Psoas muscle (tissue), 8 donors: ENCODE measurements around the gene GHR. TPM values are rescaled to one million over a fixed set of nuclear protein-coding genes. Genes with fewer than 3 reads are reported as not detected.

ENCODE experiments used
- ATAC-seq, 4 donors: fragments of 200-7000 bp; cut with Tn5 transposase; one replicate each; pipeline ENCODE4 v1.9.1; 2020; ENCODE audit warnings: moderate library complexity in 3 of 4, mild to moderate bottlenecking in 2 of 4
- DNase-seq, 2 donors: peaks; one replicate each; pipeline ENCODE4 v3.0.0-alpha.2; 2020
- H3K27ac ChIP-seq: fragments of 200-600 bp; one replicate; pipeline ENCODE4 v1.8.0; 2022
- H3K27me3 ChIP-seq, 3 donors: fragments of 200-600 bp in 1 of 3; one replicate each; pipeline versions ENCODE4 v1.6.1 to v1.8.0; 2013 to 2022; ENCODE audit warnings: low read length in 2 of 3, mild to moderate bottlenecking in 2 of 3, moderate library complexity in 1 of 3; ENCODE audit not compliant: insufficient read depth in 3 of 3
- H3K36me3 ChIP-seq, 2 donors: fragments of 200-600 bp in 1 of 2; one replicate each; pipeline versions ENCODE4 v1.6.1 to v1.8.0; 2013 to 2022; ENCODE audit warnings: low read depth in 1 of 2, mild to moderate bottlenecking in 1 of 2, moderate library complexity in 1 of 2; ENCODE audit not compliant: insufficient read depth in 1 of 2
- H3K4me1 ChIP-seq: fragments of 200-600 bp; one replicate; pipeline ENCODE4 v1.8.0; 2022
- H3K4me3 ChIP-seq: fragments of 200-600 bp; one replicate; pipeline ENCODE4 v1.8.0; 2022; ENCODE audit warnings: mild to moderate bottlenecking
- H3K9me3 ChIP-seq: fragments of 200-600 bp; one replicate; pipeline ENCODE4 v1.8.0; 2022
- WGBS, 3 donors: extraction: QIAGEN DNeasy Blood & Tissue Kit; methylation state at CpG; one replicate each; pipeline versions ENCODE4 v1.1.6 to v1.1.7; 2013; 5-methylcytosine and 5-hydroxymethylcytosine counted together
- intact Hi-C, 2 donors: fragments of 100-400 bp; cut with DNase I; formaldehyde crosslinking; loops; one replicate each; pipeline versions ENCODE4 v1.11.0 to v1.14.2; 2022
- long read RNA-seq, 2 donors: library from polyadenylated mRNA; unstranded; transcript quantifications; one replicate each; pipeline ENCODE4 v2.0.0, GENCODE V29; 2021
- polyA plus RNA-seq, 3 donors: library from polyadenylated mRNA; stranded (reverse); fragments of 200-250 nt; gene quantifications; one replicate each; pipeline ENCODE4 v1.2.3, GENCODE V29; 2013
- total RNA-seq, 4 donors: library from RNA; stranded (reverse); fragmentation: NEBNext Ultra II Directional in 2 of 4; extraction: Animal tissue kit (Norgen Biotek cat#: 25700) in 2 of 4; gene quantifications; one replicate each; pipeline versions ENCODE4 v1.2.1 to v1.2.4, GENCODE V29; 2021 to 2023
- TF ChIP-seq, protein P1 (sequence below): fragments of 200-600 bp; IDR thresholded peaks from one replicate; pipeline ENCODE4 v1.8.0; 2022; ENCODE audit warnings: antibody characterized with exemption
- donor health status: healthy with polysubstance abuse.
- donor health status: DM: no; HTN: no; CAD: no; lungs with moderate emphysema.
- donor health status: Bipolar disorder and iron deficiency.
- donor health status: healthy.
- donor health status: DM: yes; HTN: yes; CAD: no.
- donor health status: DM: no; HTN: no; CAD: no.
- donor health status: DM: no; HTN: no; CAD: no.
- donor health status: DM: yes; HTN: yes; CAD: no.

The GHR gene
- total RNA-seq (10 to 100 TPM; 31.4 to 60.3 (median 34.3) TPM), polyA plus RNA-seq (10 to 100 TPM; 12.4 to 36.6 (median 26.5) TPM)
- long read RNA-seq, donor 1, full-length matches to known transcripts, result 5 of 23 reads
- long read RNA-seq, donor 1, partial matches to known transcripts, result 1 of 23 reads
- long read RNA-seq, donor 1, other reads (novel, unspliced or antisense), result 17 of 23 reads
- long read RNA-seq, donor 2, full-length matches to known transcripts, result 6 of 40 reads
- long read RNA-seq, donor 2, partial matches to known transcripts, result 1 of 40 reads
- long read RNA-seq, donor 2, other reads (novel, unspliced or antisense), result 33 of 40 reads

DNA sequence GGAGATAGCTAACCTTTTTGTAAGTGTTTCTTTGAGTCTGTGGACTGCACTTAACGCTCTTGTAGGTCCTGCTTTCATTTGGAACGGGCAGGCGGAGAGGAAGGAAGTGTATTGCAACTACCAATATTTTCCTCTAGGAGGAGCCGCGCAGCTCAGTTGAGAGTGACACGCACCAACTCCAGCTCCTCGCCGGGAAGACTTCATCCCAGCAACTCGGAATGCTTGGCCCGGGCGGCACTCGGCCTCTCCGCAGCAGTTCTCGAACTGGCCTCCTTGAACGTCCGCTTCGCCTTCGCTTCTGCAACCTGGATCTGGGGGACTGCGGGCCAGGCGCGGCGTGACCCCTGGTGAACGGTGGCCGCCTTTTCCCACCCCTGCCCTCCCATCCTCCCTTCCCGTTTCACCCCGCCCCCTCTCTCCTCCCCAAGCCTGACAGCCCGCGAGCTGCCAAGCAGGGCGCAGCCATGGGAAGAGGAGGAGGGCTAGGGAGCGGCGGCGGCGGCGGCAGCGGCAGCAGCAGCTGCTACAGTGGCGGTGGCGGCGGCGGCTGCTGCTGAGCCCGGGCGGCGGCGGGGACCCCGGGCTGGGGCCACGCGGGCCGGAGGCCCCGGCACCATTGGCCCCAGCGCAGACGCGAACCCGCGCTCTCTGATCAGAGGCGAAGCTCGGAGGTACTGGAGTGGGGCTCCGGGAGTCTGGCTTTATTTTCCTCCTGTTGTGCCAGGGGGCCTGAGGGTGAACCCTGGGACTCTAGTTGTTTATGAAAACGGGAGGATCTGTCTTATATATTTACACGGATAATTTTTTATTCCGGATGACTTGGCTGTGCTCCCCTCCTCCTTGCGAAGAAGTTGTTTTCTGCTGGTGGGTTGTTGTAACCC is at the start of gene GHR:
Gene GHR, plus strand, starts transcription at position 155 of the 881 bp plus-strand sequence. CDS start 142,436 bp downstream, outside the sequence.
- peak; percentile 89 to 92 (median 90) for ATAC-seq
- TF ChIP-seq, protein P1, sequence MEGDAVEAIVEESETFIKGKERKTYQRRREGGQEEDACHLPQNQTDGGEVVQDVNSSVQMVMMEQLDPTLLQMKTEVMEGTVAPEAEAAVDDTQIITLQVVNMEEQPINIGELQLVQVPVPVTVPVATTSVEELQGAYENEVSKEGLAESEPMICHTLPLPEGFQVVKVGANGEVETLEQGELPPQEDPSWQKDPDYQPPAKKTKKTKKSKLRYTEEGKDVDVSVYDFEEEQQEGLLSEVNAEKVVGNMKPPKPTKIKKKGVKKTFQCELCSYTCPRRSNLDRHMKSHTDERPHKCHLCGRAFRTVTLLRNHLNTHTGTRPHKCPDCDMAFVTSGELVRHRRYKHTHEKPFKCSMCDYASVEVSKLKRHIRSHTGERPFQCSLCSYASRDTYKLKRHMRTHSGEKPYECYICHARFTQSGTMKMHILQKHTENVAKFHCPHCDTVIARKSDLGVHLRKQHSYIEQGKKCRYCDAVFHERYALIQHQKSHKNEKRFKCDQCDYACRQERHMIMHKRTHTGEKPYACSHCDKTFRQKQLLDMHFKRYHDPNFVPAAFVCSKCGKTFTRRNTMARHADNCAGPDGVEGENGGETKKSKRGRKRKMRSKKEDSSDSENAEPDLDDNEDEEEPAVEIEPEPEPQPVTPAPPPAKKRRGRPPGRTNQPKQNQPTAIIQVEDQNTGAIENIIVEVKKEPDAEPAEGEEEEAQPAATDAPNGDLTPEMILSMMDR, result peak; percentile 88
- peaks cover 41% of the 10 kb centered on the region for H3K4me1 ChIP-seq

DNA sequence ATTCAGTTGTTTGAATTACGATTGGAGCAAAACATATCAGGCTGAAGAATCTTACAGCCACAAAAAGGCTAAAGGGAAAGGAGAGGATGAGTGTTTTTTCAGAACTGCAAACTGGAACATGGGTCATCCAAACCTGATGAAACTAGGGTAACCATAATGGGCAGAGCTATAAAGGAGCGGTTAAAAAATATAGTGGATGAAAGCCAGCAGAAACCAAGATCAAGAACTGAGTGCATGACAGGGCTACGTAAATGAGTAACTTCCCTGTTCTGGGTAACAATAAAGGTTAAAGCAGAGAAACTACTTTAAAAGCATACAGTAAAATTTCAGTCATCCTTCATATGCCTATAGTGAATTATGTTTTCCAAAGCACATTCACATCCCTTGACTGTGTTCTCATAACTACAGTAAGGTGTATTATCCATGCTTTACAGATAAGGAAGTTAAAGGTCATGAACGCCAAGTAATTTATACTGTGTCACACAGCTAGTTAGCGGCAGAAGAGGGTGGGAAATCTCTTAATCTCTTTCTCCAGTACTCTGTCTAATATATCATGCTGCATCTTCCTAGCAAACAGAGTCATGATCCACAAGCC is 48.5 kb upstream of the GHR start:
- Histone ChIP-seq H3K4me3 (no peak overlapping the region), H3K27ac (no peak overlapping the region), H3K27me3 (no peaks in the 10 kb centered on the region), H3K4me1 (no peaks in the 10 kb centered on the region), H3K36me3 (no peaks in the 10 kb centered on the region), H3K9me3 (no peaks in the 10 kb centered on the region)
- DNase-seq, result no peak
- 76 to 87% (median 81%) methylated on average over 5 of the region's 5 CpGs for WGBS, 3 donors
- ATAC-seq, result no peak
- intact Hi-C loops, result no loop called here
- TF ChIP-seq, protein P1, result no peak

More for the DNA sequence above, at the start of gene GHR:
- no peaks in the 10 kb centered on the region for H3K36me3 ChIP-seq
- no peaks in the 10 kb centered on the region for H3K9me3 ChIP-seq
- peak within 1 kb of the TSS; percentile 89 for H3K27ac ChIP-seq
- intact Hi-C loops, result loop anchor here (1.0 to 10.0 kb wide), 9 partner anchors 74 to 569 kb away; partner anchors contain the start of gene FBXO4 (in 1 of the 2)
- peak; percentile 81 to 91 for DNase-seq
- H3K4me3 ChIP-seq, result peak within 1 kb of the TSS; percentile 86
- H3K27me3 ChIP-seq, result no peaks in the 10 kb centered on the region
- WGBS, 3 donors, result 0 to 1% (median 1%) methylated on average over 53 to 59 of the region's 60 CpGs

DNA sequence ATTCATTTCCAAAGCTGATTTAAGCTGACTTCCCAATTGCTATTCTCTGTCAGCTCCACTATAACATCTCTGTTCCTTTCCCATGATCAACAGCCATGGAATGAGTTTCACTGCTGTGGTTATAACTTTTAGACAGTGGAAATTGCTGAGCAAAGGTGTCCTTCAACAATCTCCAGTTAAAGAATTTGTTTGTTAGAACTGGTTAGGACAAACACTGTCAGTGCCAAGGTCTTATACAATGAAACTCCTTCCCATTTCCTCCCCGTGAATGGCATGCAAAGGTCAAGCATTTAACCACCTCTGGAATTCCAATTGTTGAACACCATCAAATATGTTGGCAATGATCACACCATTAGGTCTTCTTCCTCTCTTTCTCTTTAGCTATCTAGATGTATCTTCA is 45.7 kb upstream of the GHR start:
- Histone ChIP-seq H3K9me3 (no peaks in the 10 kb centered on the region), H3K4me1 (no peaks in the 10 kb centered on the region), H3K27me3 (no peaks in the 10 kb centered on the region), H3K36me3 (no peaks in the 10 kb centered on the region), H3K27ac (no peak overlapping the region), H3K4me3 (no peak overlapping the region)
- intact Hi-C loops, result no loop called here
- 5 to 13% (median 12%) methylated on average over 1 of the region's 1 CpG for WGBS, 3 donors
- no peak for ATAC-seq
- TF ChIP-seq, protein P1, result no peak
- DNase-seq, result no peak

DNA sequence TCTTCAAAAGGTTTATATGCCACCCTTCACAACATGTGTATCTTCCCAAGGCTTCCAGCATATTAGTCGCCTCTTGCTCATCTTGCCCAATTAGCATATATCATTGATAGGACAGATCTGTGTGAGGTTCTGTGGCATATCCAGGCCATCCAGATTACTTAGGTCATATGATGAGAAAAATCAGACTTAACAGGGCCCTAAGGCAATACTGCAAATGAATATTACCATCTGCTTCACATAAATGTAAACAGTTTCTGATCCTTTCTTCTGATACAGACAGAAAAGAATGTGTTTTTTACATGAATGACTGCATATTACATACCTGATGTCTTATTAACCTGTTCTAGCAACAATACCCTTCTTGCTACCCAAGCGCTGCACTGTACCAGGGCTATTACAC is 41.3 kb upstream of the GHR start:
- Histone ChIP-seq H3K9me3 (no peaks in the 10 kb centered on the region), H3K4me1 (no peaks in the 10 kb centered on the region), H3K4me3 (no peak overlapping the region), H3K27me3 (no peaks in the 10 kb centered on the region), H3K27ac (no peak overlapping the region), H3K36me3 (no peaks in the 10 kb centered on the region)
- intact Hi-C loops, result no loop called here
- TF ChIP-seq, protein P1, result no peak
- no peak for DNase-seq
- ATAC-seq, result no peak
- 96 to 99% (median 97%) methylated on average over 2 of the region's 2 CpGs for WGBS, 3 donors
